ENCODE data around the gene WNT6. TPM values are rescaled to one million over a fixed set of nuclear protein-coding genes. Genes with fewer than 3 reads are reported as not detected.

Gene WNT6
- total RNA-seq, 1 donor from 2014 or later, result 0.72 TPM

GRCh38 chr2:218875692-218876246, 16.2 kb downstream of the WNT6 start:
- Mint-ChIP-seq H3K4me1 (ENCODE audit: low read depth) (peaks cover 3% of the 10 kb centered on the region), H3K4me3 (ENCODE audit: low read depth) (no peak overlapping the region), H3K36me3 (ENCODE audit: insufficient read depth) (peaks cover 1% of the 10 kb centered on the region), H3K27me3 (peaks cover 79% of the 10 kb centered on the region), H3K27ac (no peak overlapping the region), H3K9me3 (ENCODE audit: low read depth) (peaks cover 4% of the 10 kb centered on the region)
- DNase-seq (ENCODE audit: low spot score, unreplicated experiment), result no peak
- no peak for TF ChIP-seq CTCF (IDR thresholded peaks at IDR 0.05; ENCODE audit: unreplicated experiment)

- Mint-ChIP-seq H3K9me3 (ENCODE audit: low read depth) (peaks cover 4% of the 10 kb centered on the region), H3K27me3 (peaks cover 83% of the 10 kb centered on the region), H3K36me3 (ENCODE audit: insufficient read depth) (peaks cover 1% of the 10 kb centered on the region), H3K4me1 (ENCODE audit: low read depth) (peaks cover 5% of the 10 kb centered on the region), H3K27ac (no peak overlapping the region), H3K4me3 (ENCODE audit: low read depth) (no peak overlapping the region)
- peak; percentile 91 for TF ChIP-seq CTCF (IDR thresholded peaks at IDR 0.05; ENCODE audit: unreplicated experiment)
- peak; percentile 61 for DNase-seq (ENCODE audit: low spot score, unreplicated experiment)
Measured at GRCh38 chr2:218876562-218877219, 17.1 kb downstream of the WNT6 start.

GRCh38 chr2:218877331-218877730, 17.7 kb downstream of the WNT6 start:
- H3K9me3 Mint-ChIP-seq (ENCODE audit: low read depth), result peaks cover 4% of the 10 kb centered on the region
- TF ChIP-seq CTCF (IDR thresholded peaks at IDR 0.05; ENCODE audit: unreplicated experiment), result no peak
- no peak overlapping the region for H3K4me3 Mint-ChIP-seq (ENCODE audit: low read depth)
- DNase-seq (ENCODE audit: low spot score, unreplicated experiment), result no peak
- peaks cover 83% of the 10 kb centered on the region for H3K27me3 Mint-ChIP-seq
- H3K36me3 Mint-ChIP-seq (ENCODE audit: insufficient read depth), result peaks cover 1% of the 10 kb centered on the region
- no peak overlapping the region for H3K27ac Mint-ChIP-seq
- H3K4me1 Mint-ChIP-seq (ENCODE audit: low read depth), result peaks cover 5% of the 10 kb centered on the region

GRCh38 chr2:218877891-218878290, 18.3 kb downstream of the WNT6 start:
- Mint-ChIP-seq H3K36me3 (ENCODE audit: insufficient read depth) (peaks cover 1% of the 10 kb centered on the region), H3K9me3 (ENCODE audit: low read depth) (peaks cover 4% of the 10 kb centered on the region), H3K4me3 (ENCODE audit: low read depth) (no peak overlapping the region), H3K27ac (no peak overlapping the region), H3K27me3 (peaks cover 83% of the 10 kb centered on the region), H3K4me1 (ENCODE audit: low read depth) (peaks cover 5% of the 10 kb centered on the region)
- no peak for DNase-seq (ENCODE audit: low spot score, unreplicated experiment)
- TF ChIP-seq CTCF (IDR thresholded peaks at IDR 0.05; ENCODE audit: unreplicated experiment), result no peak

- no peak overlapping the region for H3K27ac Mint-ChIP-seq
- H3K4me3 Mint-ChIP-seq (ENCODE audit: low read depth), result no peak overlapping the region
Measured at GRCh38 chr2:218878486-218878885, 18.9 kb downstream of the WNT6 start.

More at GRCh38 chr2:218878486-218878885, 18.9 kb downstream of the WNT6 start:
- Mint-ChIP-seq H3K36me3 (ENCODE audit: insufficient read depth) (peaks cover 1% of the 10 kb centered on the region), H3K9me3 (ENCODE audit: low read depth) (peaks cover 4% of the 10 kb centered on the region), H3K4me1 (ENCODE audit: low read depth) (peaks cover 1% of the 10 kb centered on the region), H3K27me3 (peaks cover 82% of the 10 kb centered on the region)
- no peak for DNase-seq (ENCODE audit: low spot score, unreplicated experiment)
- TF ChIP-seq CTCF (IDR thresholded peaks at IDR 0.05; ENCODE audit: unreplicated experiment), result no peak
